ENCODE data around the gene AKAP8L.

- TF ChIP-seq CTCF (conservative IDR thresholded peaks at IDR 0.05; ENCODE audit: low read depth, low read length) (no peak), EZH2 (IDR thresholded peaks at IDR 0.05; ENCODE audit: borderline replicate concordance, low read depth, low read length, poor library complexity, severe bottlenecking) (no peak)
Observed at GRCh38 chr19:15432629-15433518, 14.1 kb upstream of the AKAP8L start.
